NCI-H2196 treated with DMSO at 0.1 percent for 48 hours (cell line): Measurements from ENCODE around the gene PEX13.

ENCODE experiments used
- DNase-seq: peaks from one replicate; lab custom pipeline; 2025; ENCODE audit not compliant: unreplicated experiment; lab: John Stamatoyannopoulos, UW

The PEX13 gene

DNA sequence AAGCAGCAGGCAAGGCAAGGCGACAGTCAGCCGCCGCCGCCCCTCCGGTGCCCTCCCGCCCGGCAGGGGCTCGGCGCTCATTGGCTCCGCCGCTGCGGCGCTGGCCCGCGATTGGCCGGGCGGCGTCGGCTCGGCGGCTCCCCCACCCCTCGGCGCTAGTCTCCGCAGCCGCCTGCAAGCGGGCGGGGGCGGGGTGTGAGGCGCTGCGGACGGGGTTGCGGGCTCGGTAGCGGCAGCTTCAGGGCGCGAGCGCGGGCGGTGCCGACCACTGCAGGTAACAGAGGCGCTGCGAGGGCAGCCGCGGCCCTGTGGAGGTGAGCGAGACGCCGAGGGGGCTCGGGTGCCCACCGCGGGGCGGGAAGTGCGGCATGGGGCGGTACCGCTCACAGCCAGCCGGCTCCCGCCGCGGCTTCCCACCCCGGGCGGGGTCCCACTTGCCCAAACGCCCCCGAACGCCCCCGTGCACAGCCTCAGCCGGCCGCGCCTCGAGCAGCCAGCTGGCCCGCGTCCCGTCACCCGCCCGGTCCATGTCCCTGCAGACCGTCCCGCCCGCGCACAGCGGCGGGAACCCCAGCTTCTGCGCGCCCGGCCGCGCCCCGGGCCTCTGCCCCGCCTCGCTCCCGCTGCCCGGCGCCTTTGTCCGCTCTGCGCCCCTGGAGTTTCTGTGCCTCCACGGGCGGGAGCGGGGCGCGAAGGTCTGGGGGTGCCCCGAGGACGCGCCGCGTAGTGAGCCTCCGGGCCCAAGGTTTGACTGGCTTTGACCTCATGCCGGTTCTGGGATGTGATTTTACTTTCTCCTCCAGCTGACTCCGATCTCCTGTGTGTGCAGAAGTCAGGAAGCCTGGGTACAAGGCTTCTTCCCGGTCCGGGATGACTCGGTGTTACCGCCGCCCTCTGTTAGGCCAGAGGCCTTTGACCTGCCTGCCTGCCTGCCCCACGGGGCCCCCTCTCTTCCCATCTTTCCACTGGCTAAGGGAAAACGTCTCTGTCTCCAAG lies 48.5 kb downstream of the PEX13 start, which contains the start of gene SANBR:
Gene SANBR, plus strand, starts transcription at position 158 of the 996 bp plus-strand sequence. CDS start 4,480 bp downstream, outside the sequence.
- peak; percentile 66 for DNase-seq

GRCh38 chr2:61074100-61074499 lies 56.6 kb downstream of the PEX13 start:
- DNase-seq: no peak

GRCh38 chr2:61085883-61086282 lies 68.4 kb downstream of the PEX13 start:
- DNase-seq: no peak

- no peak for DNase-seq
These were observed 72.3 kb downstream of the PEX13 start for GRCh38 chr2:61089797-61090196.

DNA sequence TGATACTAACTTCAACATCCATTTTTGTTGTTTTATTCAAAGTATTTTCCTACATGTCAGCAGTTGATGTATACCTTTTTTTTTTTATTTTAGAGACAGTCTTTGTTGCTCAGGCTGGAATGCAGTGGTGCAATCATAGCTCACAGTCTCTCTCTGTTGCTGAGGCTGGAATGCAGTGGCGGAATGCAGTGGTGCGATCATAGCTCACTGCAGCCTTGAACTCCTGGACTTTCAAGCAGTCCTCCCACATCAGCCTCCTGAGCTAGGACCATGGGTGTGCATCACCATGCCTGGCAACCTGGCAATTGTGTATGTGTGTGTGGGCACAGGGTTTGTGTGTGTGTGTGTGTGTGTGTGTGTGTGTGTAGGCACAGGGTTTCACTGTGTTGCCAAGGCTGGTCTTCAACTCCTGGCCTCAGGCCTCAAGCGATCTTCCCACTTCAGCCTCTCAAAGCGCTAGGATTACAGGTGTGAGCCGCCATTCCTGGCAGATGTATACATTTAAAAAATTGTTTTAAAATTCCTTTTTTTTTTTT lies 72.9 kb downstream of the PEX13 start:
- DNase-seq: no peak

DNA sequence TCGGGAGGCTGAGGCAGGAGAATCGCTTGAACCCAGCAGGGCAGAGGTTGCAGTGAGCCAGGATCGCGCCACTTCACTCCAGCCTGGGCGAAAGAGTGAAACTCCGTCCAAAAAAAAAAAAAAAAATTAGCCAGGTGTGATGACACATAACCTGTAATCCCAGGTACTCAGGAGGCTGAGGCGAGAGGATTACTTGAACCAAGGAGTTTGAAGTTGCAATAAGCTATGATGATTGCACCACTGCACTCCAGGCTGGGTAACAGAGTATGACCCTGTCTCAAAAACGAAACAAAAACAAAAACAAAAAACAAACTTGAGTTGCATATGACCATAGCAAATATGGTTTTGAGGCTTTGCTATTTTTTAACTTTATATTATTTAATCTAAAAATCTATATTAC lies 74.0 kb downstream of the PEX13 start:
- DNase-seq: no peak

DNA sequence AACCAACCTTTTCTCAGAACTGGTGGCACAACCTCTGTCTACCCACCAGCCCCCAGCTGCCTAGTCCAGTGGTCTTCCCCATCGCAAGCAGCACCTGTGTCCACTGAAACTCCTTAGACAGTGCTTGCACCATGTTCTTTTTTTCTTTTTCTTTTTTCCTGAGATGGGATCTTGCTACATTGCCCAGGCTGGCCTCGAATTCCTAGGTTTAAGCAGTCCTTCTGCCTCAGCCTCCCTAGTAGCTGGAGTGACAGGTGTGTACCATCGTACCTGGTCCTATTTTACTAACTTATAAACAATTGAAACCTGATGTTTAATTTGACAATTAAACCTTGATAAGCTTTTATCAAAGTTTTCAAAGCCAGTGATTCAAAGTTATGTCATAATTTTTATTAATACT lies 78.9 kb downstream of the PEX13 start:
- no peak for DNase-seq

- DNase-seq: no peak
These were observed 83.3 kb downstream of the PEX13 start for GRCh38 chr2:61100801-61101200.
